ENCODE measurements around the gene MTUS2.

Gene MTUS2

GRCh38 chr13:28859069-28859468 is 38.9 kb downstream of the MTUS2 start:
- DNase-seq (ENCODE audit: low spot score) = no peak

- DNase-seq (ENCODE audit: low spot score) = no peak
Measured at GRCh38 chr13:28859717-28860116, 39.6 kb downstream of the MTUS2 start.

- DNase-seq (ENCODE audit: low spot score) = no peak
Measured at GRCh38 chr13:28864544-28864943, 44.4 kb downstream of the MTUS2 start.

GRCh38 chr13:28865149-28865744 is 45.1 kb downstream of the MTUS2 start:
- DNase-seq (ENCODE audit: low spot score) = no peak

GRCh38 chr13:28865951-28866350 is 45.8 kb downstream of the MTUS2 start:
- no peak for DNase-seq (ENCODE audit: low spot score)

GRCh38 chr13:28866932-28867331 is 46.8 kb downstream of the MTUS2 start:
- no peak for DNase-seq (ENCODE audit: low spot score)

- DNase-seq (ENCODE audit: low spot score) = no peak
Measured at GRCh38 chr13:28867564-28867963, 47.4 kb downstream of the MTUS2 start.

- DNase-seq (ENCODE audit: low spot score) = no peak
Measured at GRCh38 chr13:28872427-28873176, 52.5 kb downstream of the MTUS2 start.

- no peak for DNase-seq (ENCODE audit: low spot score)
Measured at GRCh38 chr13:28875846-28876615, 55.9 kb downstream of the MTUS2 start.

- DNase-seq (ENCODE audit: low spot score) = no peak
Measured at GRCh38 chr13:28877408-28877807, 57.3 kb downstream of the MTUS2 start.

- no peak for DNase-seq (ENCODE audit: low spot score)
Measured at GRCh38 chr13:28885181-28885580, 65.0 kb downstream of the MTUS2 start.

GRCh38 chr13:28889086-28889732 is 69.1 kb downstream of the MTUS2 start:
- no peak for DNase-seq (ENCODE audit: low spot score)

- no peak for DNase-seq (ENCODE audit: low spot score)
Measured at GRCh38 chr13:28890712-28891111, 70.6 kb downstream of the MTUS2 start.

- DNase-seq (ENCODE audit: low spot score) = no peak
Measured at GRCh38 chr13:28918030-28918429, 97.9 kb downstream of the MTUS2 start.

- no peak for DNase-seq (ENCODE audit: low spot score)
Measured at GRCh38 chr13:28922341-28922740, 102.2 kb downstream of the MTUS2 start.

- DNase-seq (ENCODE audit: low spot score) = no peak
Measured at GRCh38 chr13:28935104-28935503, 115.0 kb downstream of the MTUS2 start.

- DNase-seq (ENCODE audit: low spot score) = no peak
Measured at GRCh38 chr13:28942906-28943305, 122.8 kb downstream of the MTUS2 start.

GRCh38 chr13:28953714-28954418 is 133.7 kb downstream of the MTUS2 start:
- DNase-seq (ENCODE audit: low spot score) = no peak

GRCh38 chr13:28954419-28954725 is 134.2 kb downstream of the MTUS2 start:
- no peak for DNase-seq (ENCODE audit: low spot score)

- DNase-seq (ENCODE audit: low spot score) = no peak
Measured at GRCh38 chr13:28954810-28955209, 134.7 kb downstream of the MTUS2 start.

- DNase-seq (ENCODE audit: low spot score) = no peak
Measured at GRCh38 chr13:28955264-28955966, 135.3 kb downstream of the MTUS2 start.

GRCh38 chr13:28958018-28958417 is 137.9 kb downstream of the MTUS2 start:
- no peak for DNase-seq (ENCODE audit: low spot score)
